ENCODE results near the gene RNF213.

DNA sequence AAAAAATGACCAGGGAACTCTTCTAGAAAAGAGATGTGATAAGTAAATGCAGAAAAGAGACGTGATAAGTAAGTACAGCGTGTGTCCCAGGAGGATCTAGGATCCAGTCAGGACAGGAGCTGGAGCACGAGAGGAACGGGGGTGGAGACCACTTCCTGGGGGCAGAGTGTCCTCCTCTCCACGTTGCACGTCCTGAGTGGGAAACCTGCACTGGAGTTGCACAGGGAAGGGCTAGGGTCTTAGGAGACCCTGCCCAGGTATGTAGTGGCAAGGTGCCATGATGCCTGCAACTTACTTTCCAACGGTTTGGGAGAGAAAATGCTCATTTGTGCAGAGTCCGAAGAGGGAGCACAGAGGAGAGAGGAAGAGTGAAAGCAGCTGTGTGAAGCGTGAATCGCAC lies 55.8 kb downstream of the RNF213 start:
- TF ChIP-seq, protein P1, sequence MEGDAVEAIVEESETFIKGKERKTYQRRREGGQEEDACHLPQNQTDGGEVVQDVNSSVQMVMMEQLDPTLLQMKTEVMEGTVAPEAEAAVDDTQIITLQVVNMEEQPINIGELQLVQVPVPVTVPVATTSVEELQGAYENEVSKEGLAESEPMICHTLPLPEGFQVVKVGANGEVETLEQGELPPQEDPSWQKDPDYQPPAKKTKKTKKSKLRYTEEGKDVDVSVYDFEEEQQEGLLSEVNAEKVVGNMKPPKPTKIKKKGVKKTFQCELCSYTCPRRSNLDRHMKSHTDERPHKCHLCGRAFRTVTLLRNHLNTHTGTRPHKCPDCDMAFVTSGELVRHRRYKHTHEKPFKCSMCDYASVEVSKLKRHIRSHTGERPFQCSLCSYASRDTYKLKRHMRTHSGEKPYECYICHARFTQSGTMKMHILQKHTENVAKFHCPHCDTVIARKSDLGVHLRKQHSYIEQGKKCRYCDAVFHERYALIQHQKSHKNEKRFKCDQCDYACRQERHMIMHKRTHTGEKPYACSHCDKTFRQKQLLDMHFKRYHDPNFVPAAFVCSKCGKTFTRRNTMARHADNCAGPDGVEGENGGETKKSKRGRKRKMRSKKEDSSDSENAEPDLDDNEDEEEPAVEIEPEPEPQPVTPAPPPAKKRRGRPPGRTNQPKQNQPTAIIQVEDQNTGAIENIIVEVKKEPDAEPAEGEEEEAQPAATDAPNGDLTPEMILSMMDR (IDR thresholded peaks at IDR 0.05; ENCODE audit: insufficient read depth, low read length, poor library complexity, severe bottlenecking) = no peak
- no peak for TF ChIP-seq EZH2phosphoT487 (conservative IDR thresholded peaks at IDR 0.05; ENCODE audit: low read length)

Measured in SU-DHL-6 (cell line).